SU-DHL-6 (cell line): Measurements from ENCODE around the gene BAG3.
"Not testable (repeated sequence)": the region's sequence is repeated elsewhere in the genome, so short reads cannot be mapped to it uniquely, and the experiment has no call there.

Source experiments
- H2AFZ ChIP-seq: fragments of 200-600 bp; sonication (generic); 2 replicates; pipeline ENCODE4 v1.6.1; 2014; ENCODE audit warnings: low read depth, mild to moderate bottlenecking, moderate library complexity, mixed read lengths, antibody characterized with exemption, low read length; ENCODE audit not compliant: severe bottlenecking
- H3F3A ChIP-seq: fragments of 200-600 bp; shearing (Covaris generic); 2 replicates; pipeline ENCODE4 v1.6.0; 2016; ENCODE audit warnings: antibody characterized with exemption, mild to moderate bottlenecking; ENCODE audit not compliant: insufficient read depth
- H3K27ac ChIP-seq: fragments of 200-600 bp; sonication (generic); 2 replicates; pipeline ENCODE4 v1.5.1; 2016; ENCODE audit warnings: low read depth, mild to moderate bottlenecking, low read length, moderate library complexity, mixed read lengths
- H3K27me3 ChIP-seq: fragments of 200-600 bp; sonication (generic), shearing (Covaris generic); 2 replicates; pipeline ENCODE4 v1.6.0; 2014; ENCODE audit warnings: mild to moderate bottlenecking, low read length
- H3K36me3 ChIP-seq: fragments of 200-600 bp; sonication (generic); 2 replicates; pipeline ENCODE4 v1.6.1; 2014; ENCODE audit warnings: mild to moderate bottlenecking, low read length, mixed read lengths
- H3K4me2 ChIP-seq: fragments of 300-600, 200-600 bp; shearing (Covaris generic), sonication (generic); 2 replicates; pipeline ENCODE4 v1.6.0; 2014; ENCODE audit warnings: low read length, low read depth, mild to moderate bottlenecking; ENCODE audit not compliant: poor library complexity, severe bottlenecking
- H3K4me3 ChIP-seq: fragments of 200-600 bp; sonication (generic); 2 replicates; pipeline ENCODE4 v1.5.1; 2014; ENCODE audit warnings: antibody characterized with exemption, low read length, mild to moderate bottlenecking, mixed read lengths; ENCODE audit not compliant: insufficient read depth, poor library complexity, severe bottlenecking
- H3K79me2 ChIP-seq: fragments of 200-600 bp; sonication (generic); 2 replicates; pipeline ENCODE4 v1.6.1; 2014; ENCODE audit warnings: mild to moderate bottlenecking, low read length, moderate library complexity; ENCODE audit not compliant: insufficient read depth
- H3K9ac ChIP-seq: fragments of 200-600 bp; sonication (generic); 2 replicates; pipeline ENCODE4 v1.7.0; 2014; ENCODE audit warnings: mild to moderate bottlenecking, low read length
- H3K9me2 ChIP-seq: fragments of 200-600 bp; sonication (generic); replicated peaks from 2 replicates; pipeline ENCODE4 v1.6.1; 2014; ENCODE audit warnings: low read length; ENCODE audit not compliant: insufficient read depth
- H3K9me3 ChIP-seq: fragments of 200-600 bp; sonication (generic); 2 replicates; pipeline ENCODE4 v1.6.1; 2014; ENCODE audit warnings: low read length, mixed read lengths; ENCODE audit not compliant: insufficient read depth
- H4K20me1 ChIP-seq: fragments of 200-600 bp; sonication (generic); 2 replicates; pipeline ENCODE4 v1.6.1; 2014; ENCODE audit warnings: low read depth, mild to moderate bottlenecking, antibody characterized with exemption, low read length, moderate library complexity, mixed read lengths
- CTCF ChIP-seq: fragments of 200-600 bp; sonication (generic); IDR thresholded peaks from one replicate; pipeline ENCODE4 v1.5.1; 2017; ENCODE audit warnings: antibody characterized with exemption, mild to moderate bottlenecking, low read length, moderate library complexity; ENCODE audit not compliant: insufficient read depth, poor library complexity, severe bottlenecking
- EZH2phosphoT487 ChIP-seq: fragments of 200-600 bp; sonication (generic), shearing (Covaris generic); conservative IDR thresholded peaks from 2 replicates; pipeline ENCODE4 v1.6.1; 2018; ENCODE audit warnings: mild to moderate bottlenecking, antibody characterized with exemption, low read length, moderate library complexity, mixed read lengths

The BAG3 gene

GRCh38 chr10:119619215-119619614 lies 32.0 kb upstream of the BAG3 start:
- no peaks in the 10 kb centered on the region for H3K79me2 ChIP-seq
- no peak overlapping the region for H2AFZ ChIP-seq
- H3K9ac ChIP-seq, result no peak overlapping the region
- H3F3A ChIP-seq, result no peaks in the 10 kb centered on the region
- H3K36me3 ChIP-seq, result no peaks in the 10 kb centered on the region
- no peak overlapping the region for H3K4me3 ChIP-seq
- no peaks in the 10 kb centered on the region for H4K20me1 ChIP-seq
- TF ChIP-seq CTCF, result no peak
- no peak for TF ChIP-seq EZH2phosphoT487
- no peaks in the 10 kb centered on the region for H3K9me3 ChIP-seq
- H3K27ac ChIP-seq, result no peak overlapping the region
- H3K4me2 ChIP-seq, result no peak overlapping the region
- H3K27me3 ChIP-seq, result no peaks in the 10 kb centered on the region
- H3K9me2 ChIP-seq, result no peaks in the 10 kb centered on the region

GRCh38 chr10:119619811-119620210 lies 31.4 kb upstream of the BAG3 start:
- H3K4me3 ChIP-seq, H3K9me2 ChIP-seq, H3K79me2 ChIP-seq, H3K4me2 ChIP-seq, H3K9ac ChIP-seq, H3K27ac ChIP-seq, H3K9me3 ChIP-seq, H2AFZ ChIP-seq, H3F3A ChIP-seq, H3K27me3 ChIP-seq, H4K20me1 ChIP-seq, H3K36me3 ChIP-seq: not testable (repeated sequence)

- Histone ChIP-seq H3K36me3 (no peaks in the 10 kb centered on the region), H3K27ac (no peak overlapping the region), H3K9me2 (no peaks in the 10 kb centered on the region), H3K9ac (no peak overlapping the region), H3K4me3 (no peak overlapping the region), H3K27me3 (no peaks in the 10 kb centered on the region), H3K79me2 (no peaks in the 10 kb centered on the region), H3K4me2 (no peak overlapping the region), H3F3A (no peaks in the 10 kb centered on the region), H3K9me3 (no peaks in the 10 kb centered on the region), H2AFZ (no peak overlapping the region), H4K20me1 (no peaks in the 10 kb centered on the region)
- TF ChIP-seq EZH2phosphoT487 (no peak), CTCF (no peak)
Measured at GRCh38 chr10:119620241-119621077, 30.7 kb upstream of the BAG3 start.

GRCh38 chr10:119621078-119621384 lies 30.1 kb upstream of the BAG3 start:
- H3K4me2 ChIP-seq, result no peak overlapping the region
- H4K20me1 ChIP-seq, result no peaks in the 10 kb centered on the region
- no peak for TF ChIP-seq EZH2phosphoT487
- TF ChIP-seq CTCF, result no peak
- H3K9me2 ChIP-seq, result no peaks in the 10 kb centered on the region
- H3K27ac ChIP-seq, result no peak overlapping the region
- no peak overlapping the region for H2AFZ ChIP-seq
- H3F3A ChIP-seq, result no peaks in the 10 kb centered on the region
- no peaks in the 10 kb centered on the region for H3K36me3 ChIP-seq
- no peak overlapping the region for H3K9ac ChIP-seq
- H3K79me2 ChIP-seq, result no peaks in the 10 kb centered on the region
- no peaks in the 10 kb centered on the region for H3K27me3 ChIP-seq
- H3K9me3 ChIP-seq, result no peaks in the 10 kb centered on the region
- no peak overlapping the region for H3K4me3 ChIP-seq
